H1 (cell line): ENCODE results near the gene BBLN. TPM values are rescaled to one million over a fixed set of nuclear protein-coding genes. Genes with fewer than 3 reads are reported as not detected.

ENCODE experiments used
- CTCF ChIA-PET: fragments of 300-600 bp; sonication (Branson Sonifier 250); formaldehyde crosslinking; loops from one replicate; lab custom pipeline; 2021; ENCODE audit not compliant: partially characterized antibody; lab: Charles Lee
- POLR2A ChIA-PET: fragments of 300-600 bp; sonication (Branson Sonifier 250); formaldehyde crosslinking; loops from one replicate; lab custom pipeline; 2021; ENCODE audit warnings: inconsistent platforms; ENCODE audit not compliant: partially characterized antibody; lab: Charles Lee
- DNase-seq, 2 experiments: peaks; one replicate each; pipeline versions ENCODE4 v3.0.0 to v3.0.0-alpha.2; 2010 to 2022; ENCODE audit warnings: low spot score in 2 of 2, low read depth in 1 of 2, mixed read lengths in 1 of 2
- FAIRE-seq: peaks from 2 replicates; lab custom pipeline; 2011; peaks lifted over from hg19 to GRCh38; lab: Jason Lieb, UNC
- H2AFZ ChIP-seq: 2 replicates; pipeline ENCODE4 v1.8.1; 2012; ENCODE audit warnings: low read length, inconsistent platforms
- H2AK5ac ChIP-seq: 2 replicates; pipeline ENCODE4 v1.6.1; 2013; ENCODE audit warnings: low read depth, low read length
- H2BK120ac ChIP-seq: replicated peaks from 2 replicates; pipeline ENCODE3; 2013; ENCODE audit warnings: low read depth, low read length, inconsistent platforms
- H2BK12ac ChIP-seq: 2 replicates; pipeline ENCODE4 v1.6.1; 2013; ENCODE audit warnings: low read depth, low read length
- H2BK15ac ChIP-seq: 2 replicates; pipeline ENCODE4 v1.6.1; 2013; ENCODE audit warnings: low read length
- H2BK20ac ChIP-seq: 2 replicates; pipeline ENCODE4 v1.6.1; 2013; ENCODE audit warnings: low read length
- H2BK5ac ChIP-seq: 2 replicates; pipeline ENCODE4 v1.6.1; 2013; ENCODE audit warnings: low read depth, low read length
- H3K14ac ChIP-seq: 2 replicates; pipeline ENCODE4 v1.6.1; 2013; ENCODE audit warnings: inconsistent platforms; ENCODE audit not compliant: insufficient read length
- H3K18ac ChIP-seq: 2 replicates; pipeline ENCODE4 v1.6.1; 2013; ENCODE audit warnings: low read length; ENCODE audit errors: extremely low read depth
- H3K23ac ChIP-seq: 2 replicates; pipeline ENCODE4 v1.6.1; 2013; ENCODE audit warnings: inconsistent platforms; ENCODE audit not compliant: insufficient read length
- H3K23me2 ChIP-seq: 2 replicates; pipeline ENCODE4 v1.6.1; 2013; ENCODE audit warnings: low read depth, low read length
- H3K27ac ChIP-seq: 2 replicates; pipeline ENCODE4 v1.6.1; 2011; ENCODE audit warnings: low read depth, low read length, inconsistent platforms
- H3K27me3 ChIP-seq, 4 experiments: replicated peaks in 1 of 4; 1 replicate in 1 of 4; 2 replicates in 3 of 4; pipeline versions ENCODE4 v1.6.1 to v1.8.1; 2011 to 2013; ENCODE audit warnings: low read length in 3 of 4, mild to moderate bottlenecking in 3 of 4, inconsistent platforms in 2 of 4, mixed read lengths in 2 of 4, moderate library complexity in 1 of 4; ENCODE audit not compliant: control insufficient read depth in 3 of 4, insufficient read depth in 3 of 4; ENCODE audit errors: extremely low read depth in 1 of 4
- H3K36me3 ChIP-seq, 4 experiments: 2 replicates each; pipeline versions ENCODE4 v1.6.1 to v1.8.1; 2011 to 2013; ENCODE audit warnings: mild to moderate bottlenecking in 4 of 4, low read length in 3 of 4, moderate library complexity in 2 of 4, control low read depth in 1 of 4, inconsistent platforms in 1 of 4; ENCODE audit not compliant: insufficient read depth in 4 of 4, control insufficient read depth in 2 of 4
- H3K4ac ChIP-seq: replicated peaks from 2 replicates; pipeline ENCODE3; 2013; ENCODE audit warnings: low read length, low read depth, mixed read lengths, inconsistent platforms; ENCODE audit not compliant: insufficient read length
- H3K4me1 ChIP-seq, 4 experiments: replicated peaks in 1 of 4; 1 replicate in 1 of 4; 2 replicates in 3 of 4; pipeline versions ENCODE4 v1.6.1 to v1.8.1; 2011 to 2013; ENCODE audit warnings: low read length in 3 of 4, inconsistent platforms in 2 of 4, mixed read lengths in 1 of 4; ENCODE audit not compliant: insufficient read depth in 4 of 4, control insufficient read depth in 3 of 4
- H3K4me2 ChIP-seq, 2 experiments: 2 replicates each; pipeline versions ENCODE4 v1.6.1 to v1.8.1; 2011 to 2013; ENCODE audit warnings: low read depth in 2 of 2, low read length in 2 of 2, control low read depth in 1 of 2, inconsistent platforms in 1 of 2, mild to moderate bottlenecking in 1 of 2; ENCODE audit not compliant: insufficient read depth in 1 of 2
- H3K4me3 ChIP-seq, 4 experiments: fragments of 200-600, 300-600 bp in 1 of 4; sonication (generic), shearing (Covaris generic), sonication (Bioruptor Twin) in 1 of 4; 2 replicates each; pipeline versions ENCODE4 v1.5.1 to v1.8.1; 2011 to 2016; ENCODE audit warnings: low read length in 4 of 4, low read depth in 3 of 4, control low read depth in 2 of 4, inconsistent platforms in 2 of 4, mild to moderate bottlenecking in 2 of 4, mixed read lengths in 1 of 4, moderate library complexity in 1 of 4; ENCODE audit not compliant: insufficient read depth in 2 of 4; ENCODE audit errors: extremely low read depth in 1 of 4
- H3K56ac ChIP-seq: replicated peaks from 2 replicates; pipeline ENCODE3; 2013; ENCODE audit warnings: low read depth, mild to moderate bottlenecking, mixed read lengths, low read length, inconsistent platforms; ENCODE audit not compliant: insufficient read length
- H3K79me1 ChIP-seq: 2 replicates; pipeline ENCODE4 v1.6.1; 2013; ENCODE audit warnings: low read depth, low read length, control low read depth
- H3K79me2 ChIP-seq, 2 experiments: 2 replicates each; pipeline versions ENCODE4 v1.6.1 to v1.8.1; 2012 to 2013; ENCODE audit warnings: low read length in 2 of 2, mild to moderate bottlenecking in 2 of 2, inconsistent platforms in 1 of 2; ENCODE audit not compliant: insufficient read depth in 2 of 2, control insufficient read depth in 1 of 2
- H3K9ac ChIP-seq, 4 experiments: replicated peaks in 1 of 4; 1 replicate in 1 of 4; 2 replicates in 3 of 4; pipeline versions ENCODE4 v1.6.1 to v1.8.1; 2011 to 2013; ENCODE audit warnings: low read depth in 3 of 4, low read length in 3 of 4, control low read depth in 2 of 4, mild to moderate bottlenecking in 2 of 4, moderate library complexity in 2 of 4, inconsistent platforms in 1 of 4; ENCODE audit errors: extremely low read depth in 1 of 4
- H3K9me3 ChIP-seq, 2 experiments: 2 replicates each; pipeline versions ENCODE4 v1.6.1 to v1.8.1; 2012 to 2013; ENCODE audit warnings: mild to moderate bottlenecking in 2 of 2, moderate library complexity in 2 of 2, control low read depth in 1 of 2, inconsistent platforms in 1 of 2, low read depth in 1 of 2, low read length in 1 of 2, mixed read lengths in 1 of 2; ENCODE audit not compliant: insufficient read depth in 2 of 2
- H4K20me1 ChIP-seq, 2 experiments: replicated peaks in 1 of 2; 2 replicates each; pipeline versions ENCODE3 to v1.8.1; 2011 to 2013; ENCODE audit warnings: inconsistent platforms in 2 of 2, low read length in 2 of 2, mild to moderate bottlenecking in 1 of 2; ENCODE audit not compliant: insufficient read depth in 2 of 2, control insufficient read depth in 1 of 2
- H4K5ac ChIP-seq: 2 replicates; pipeline ENCODE4 v1.6.1; 2013; ENCODE audit warnings: low read length, low read depth, mixed read lengths, inconsistent platforms; ENCODE audit not compliant: insufficient read length
- H4K8ac ChIP-seq: 2 replicates; pipeline ENCODE4 v1.8.0; 2013; ENCODE audit warnings: mild to moderate bottlenecking, moderate library complexity, low read length, inconsistent platforms; ENCODE audit not compliant: insufficient read depth; ENCODE audit errors: extremely low read depth
- H4K91ac ChIP-seq: replicated peaks from 2 replicates; pipeline ENCODE3; 2013; ENCODE audit warnings: low read length, mixed read lengths, inconsistent platforms; ENCODE audit not compliant: insufficient read length
- ASH2L ChIP-seq: fragments of 200-600, 300-600 bp; sonication (generic); IDR thresholded peaks from one replicate; pipeline ENCODE4 v1.7.1; 2017; ENCODE audit warnings: low read length
- BRCA1 ChIP-seq: IDR thresholded peaks from 2 replicates; pipeline ENCODE4 v1.6.1; 2012; ENCODE audit warnings: low read depth, low read length, improper control_type of control experiment
- CEBPB ChIP-seq: IDR thresholded peaks from 2 replicates; pipeline ENCODE4 v1.6.1; 2012; ENCODE audit warnings: low read depth, low read length
- CHD2 ChIP-seq: IDR thresholded peaks from 2 replicates; pipeline ENCODE4 v1.6.1; 2012; ENCODE audit warnings: low read length, improper control_type of control experiment
- GABPA ChIP-seq: IDR thresholded peaks from 2 replicates; pipeline ENCODE4 v1.6.1; 2011; ENCODE audit warnings: mild to moderate bottlenecking, low read length, moderate library complexity, borderline replicate concordance; ENCODE audit not compliant: insufficient read depth
- GTF2F1 ChIP-seq: IDR thresholded peaks from 2 replicates; pipeline ENCODE4 v1.6.1; 2012; ENCODE audit warnings: low read depth, low read length, improper control_type of control experiment, borderline replicate concordance
- KDM5A ChIP-seq: fragments of 200-600 bp; IDR thresholded peaks from 2 replicates; pipeline ENCODE4 v1.7.1; 2012; ENCODE audit warnings: mild to moderate bottlenecking, low read length, inconsistent platforms, mixed read lengths
- RFX5 ChIP-seq: IDR thresholded peaks from 2 replicates; pipeline ENCODE4 v1.6.1; 2011; ENCODE audit warnings: low read depth, low read length, improper control_type of control experiment, borderline replicate concordance
- SAP30 ChIP-seq: fragments of 300-600 bp; sonication (generic); IDR thresholded peaks from 2 replicates; pipeline ENCODE4 v1.7.1; 2012; ENCODE audit warnings: low read length, moderate library complexity, mild to moderate bottlenecking, inconsistent platforms; ENCODE audit not compliant: insufficient read depth, insufficient replicate concordance
- SP2 ChIP-seq: IDR thresholded peaks from 2 replicates; pipeline ENCODE4 v1.6.1; 2012; ENCODE audit warnings: mild to moderate bottlenecking, low read length, inconsistent platforms
- WGBS, 2 experiments: shearing (Covaris generic) in 1 of 2; methylation state at CpG; one replicate each; pipeline versions ENCODE4 v1.1.6 to v1.1.7; 2013 to 2015; ENCODE audit warnings: low lambda C conversion rate in 2 of 2, mixed read lengths in 2 of 2, inconsistent platforms in 1 of 2, low coverage in 1 of 2, missing lambda C conversion rate in 1 of 2; ENCODE audit not compliant: insufficient replicate concordance in 2 of 2, insufficient coverage in 1 of 2, insufficient read length in 1 of 2; ENCODE audit errors: extremely low coverage in 1 of 2, missing lambda C conversion rate in 1 of 2; 5-methylcytosine and 5-hydroxymethylcytosine counted together
- polyA plus RNA-seq, 7 experiments: library from polyadenylated mRNA; depleted of rRNA in 3 of 7; stranded (reverse) in 5 of 7; unstranded in 2 of 7; fragments of >200 nt in 5 of 7; fragments of 200-250 nt in 2 of 7; gene quantifications; 1 replicate in 5 of 7; 2 replicates in 1 of 7; 4 replicates in 1 of 7; pipeline versions ENCODE4 v1.2.1 to v1.2.3, GENCODE V29; 2011 to 2013; ENCODE audit warnings: missing spikeins in 2 of 7, mixed read lengths in 2 of 7
- total RNA-seq: library from RNA; stranded (reverse); fragmentation: NEBNext Ultra II Directional; extraction: Animal tissue kit (Norgen Biotek cat#: 25700); gene quantifications from 2 replicates; pipeline ENCODE4 v1.2.1, GENCODE V29; 2021
- TF ChIP-seq, protein P1 (sequence below): IDR thresholded peaks from 2 replicates; pipeline ENCODE4 v1.6.1; 2012; ENCODE audit warnings: inconsistent platforms

The BBLN gene
- total and polyA plus RNA-seq, 2 of the 8 experiments (the other 6 are each of a cell fraction or from before 2014, with no cell fraction given), result 63.1 to 164 TPM

DNA sequence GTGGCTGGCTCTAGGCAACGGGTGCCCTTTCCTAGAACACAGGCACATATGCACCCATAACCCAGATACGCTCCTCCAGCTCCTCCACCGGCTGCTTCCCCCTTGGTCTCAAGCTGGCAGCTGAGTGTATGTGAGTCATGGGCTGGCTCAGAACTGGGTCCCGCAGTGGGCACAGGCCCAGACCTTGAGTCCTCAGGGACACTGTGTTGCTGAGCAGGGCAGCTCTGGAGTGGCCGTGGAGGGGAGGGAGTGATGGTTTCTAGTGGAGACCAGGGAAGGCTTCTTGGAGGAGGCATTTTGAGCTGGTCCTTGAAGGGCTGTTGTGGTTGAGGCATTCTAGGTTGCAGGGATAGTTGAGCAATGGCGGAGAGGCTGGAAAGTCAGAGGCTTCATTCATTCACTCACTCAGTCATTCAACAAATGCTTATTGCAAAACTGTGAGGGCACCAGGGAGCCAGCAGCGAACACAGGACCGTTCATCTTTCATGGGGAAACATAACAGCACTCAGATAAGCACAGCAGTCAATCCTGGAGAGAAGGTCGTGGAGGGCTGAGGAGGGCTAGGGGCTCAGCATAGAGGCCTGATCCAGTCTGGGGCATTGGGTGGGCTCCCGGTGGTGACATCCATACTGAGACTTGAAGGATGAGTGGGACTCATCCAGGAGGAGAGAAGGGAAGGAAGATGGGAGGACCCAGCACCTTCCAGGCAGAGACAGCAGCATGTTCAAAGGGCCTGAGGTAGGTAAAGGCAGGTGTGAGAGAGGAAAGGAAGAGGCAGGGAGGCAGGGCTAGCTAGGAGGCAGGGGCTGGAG is 2.4 kb downstream of the BBLN start:
- ChIA-PET POLR2A (interaction anchor here (0.6 to 5.1 kb wide), 11 partner anchors 9 to 767 kb away, joined by 3 to 21 read pairs (median 3); partner anchors contain the start of gene PTGES2), CTCF (interaction anchor here (1.0 to 1.9 kb wide), 3 partner anchors 13 to 44 kb away, joined by 3 to 6 read pairs (median 4); no protein-coding TSS in a partner anchor)
- peaks cover 5% of the 10 kb centered on the region; the same call in 1 of the 2 replicates for H3K23me2 ChIP-seq
- H3K56ac ChIP-seq, result no peak overlapping the region
- no peak overlapping the region for H2BK120ac ChIP-seq
- no peak for FAIRE-seq
- no peak overlapping the region for H3K9ac ChIP-seq
- DNase-seq, result no peak
- H3K79me2 ChIP-seq, result peaks cover 0 to 4% of the 10 kb centered on the region in 2 experiments; a peak in 1 of 4 replicates
- no peak overlapping the region for H2AFZ ChIP-seq
- no peak overlapping the region for H4K91ac ChIP-seq
- no peak overlapping the region for H3K4me3 ChIP-seq
- H3K18ac ChIP-seq, result no peak overlapping the region
- no peak overlapping the region for H3K14ac ChIP-seq
- H3K4me2 ChIP-seq, result no peak overlapping the region
- no peaks in the 10 kb centered on the region for H3K9me3 ChIP-seq
- no peak overlapping the region for H2BK20ac ChIP-seq
- H2BK12ac ChIP-seq, result no peak overlapping the region
- peaks cover 0 to 11% (median 1%) of the 10 kb centered on the region in 4 experiments; a peak in 4 of 7 replicates for H3K4me1 ChIP-seq
- no peak overlapping the region for H3K23ac ChIP-seq
- H3K27ac ChIP-seq, result no peak overlapping the region
- H2AK5ac ChIP-seq, result no peak overlapping the region
- peaks cover 1 to 33% (median 12%) of the 10 kb centered on the region in 4 experiments; a peak in 7 of 8 replicates for H3K36me3 ChIP-seq
- no peak overlapping the region for H2BK5ac ChIP-seq
- no peaks in the 10 kb centered on the region for H3K27me3 ChIP-seq
- WGBS, 2 experiments, result 96% methylated on average over 10 of the region's 10 CpGs; no CpG with 5 or more reads in 1 of the 2 experiments
- H4K5ac ChIP-seq, result no peak overlapping the region
- H3K4ac ChIP-seq, result no peak overlapping the region
- peak overlapping the region; percentile 57; the same call in 1 of the 2 replicates for H4K8ac ChIP-seq
- peaks cover 0 to 4% of the 10 kb centered on the region in 2 experiments for H4K20me1 ChIP-seq
- H3K79me1 ChIP-seq, result 0 out of 2 replicates have a peak, but pooled peaks cover 8% of the 10 kb centered on the region
- H2BK15ac ChIP-seq, result no peak overlapping the region
- TF ChIP-seq GTF2F1 (no peak), KDM5A (no peak), BRCA1 (no peak), RFX5 (no peak), CHD2 (no peak), SP2 (no peak), SAP30 (no peak), ASH2L (no peak), GABPA (no peak), CEBPB (no peak)
- TF ChIP-seq, protein P1, sequence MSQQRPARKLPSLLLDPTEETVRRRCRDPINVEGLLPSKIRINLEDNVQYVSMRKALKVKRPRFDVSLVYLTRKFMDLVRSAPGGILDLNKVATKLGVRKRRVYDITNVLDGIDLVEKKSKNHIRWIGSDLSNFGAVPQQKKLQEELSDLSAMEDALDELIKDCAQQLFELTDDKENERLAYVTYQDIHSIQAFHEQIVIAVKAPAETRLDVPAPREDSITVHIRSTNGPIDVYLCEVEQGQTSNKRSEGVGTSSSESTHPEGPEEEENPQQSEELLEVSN, result no peak
